ENCODE data around the gene WDR43. TPM values are rescaled to one million over a fixed set of nuclear protein-coding genes. Genes with fewer than 3 reads are reported as not detected.

Gene WDR43
- total RNA-seq, 2 experiments from 2014 or later = 62.4 to 73.2 TPM

GRCh38 chr2:28960401-28960800 is 65.9 kb downstream of the WDR43 start:
- Histone ChIP-seq H3K27ac (ENCODE audit: low read depth in 1 of 2, low read length in 2 of 2) (no peak overlapping the region), H3K4me1 (ENCODE audit: insufficient read depth, low read length) (peaks cover 9% of the 10 kb centered on the region), H3K36me3 (ENCODE audit: insufficient read depth, low read length) (no peaks in the 10 kb centered on the region), H3K27me3 (ENCODE audit: control insufficient read depth in 1 of 2, insufficient read depth in 2 of 2, low read length in 2 of 2) (no peaks in the 10 kb centered on the region), H3K4me3 (ENCODE audit: low read length) (no peak overlapping the region), H3K9me3 (ENCODE audit: control insufficient read depth in 1 of 2, insufficient read depth in 1 of 2, low read length in 2 of 2) (no peaks in the 10 kb centered on the region)
- intact Hi-C loops (cut with DNase I, micrococcal nuclease) = no loop called here
- DNase-seq (no peak), ATAC-seq (ENCODE audit: poor library complexity) (no peak)
- ChIA-PET CTCF (no interaction called here), POLR2A (no interaction called here)
- no peak for TF ChIP-seq CTCF (IDR thresholded peaks at IDR 0.05)
- Mint-ChIP-seq H3K36me3 (ENCODE audit: low read depth) (no peaks in the 10 kb centered on the region), H3K27me3 (no peaks in the 10 kb centered on the region), H3K4me1 (ENCODE audit: low read depth) (peaks cover 4% of the 10 kb centered on the region), H3K9me3 (no peaks in the 10 kb centered on the region), H3K4me3 (no peak overlapping the region), H3K27ac (no peak overlapping the region)

GRCh38 chr2:28962505-28962904 is 68.0 kb downstream of the WDR43 start:
- intact Hi-C loops (cut with DNase I, micrococcal nuclease) = no loop called here
- POLR2A ChIA-PET = no interaction called here

DNA sequence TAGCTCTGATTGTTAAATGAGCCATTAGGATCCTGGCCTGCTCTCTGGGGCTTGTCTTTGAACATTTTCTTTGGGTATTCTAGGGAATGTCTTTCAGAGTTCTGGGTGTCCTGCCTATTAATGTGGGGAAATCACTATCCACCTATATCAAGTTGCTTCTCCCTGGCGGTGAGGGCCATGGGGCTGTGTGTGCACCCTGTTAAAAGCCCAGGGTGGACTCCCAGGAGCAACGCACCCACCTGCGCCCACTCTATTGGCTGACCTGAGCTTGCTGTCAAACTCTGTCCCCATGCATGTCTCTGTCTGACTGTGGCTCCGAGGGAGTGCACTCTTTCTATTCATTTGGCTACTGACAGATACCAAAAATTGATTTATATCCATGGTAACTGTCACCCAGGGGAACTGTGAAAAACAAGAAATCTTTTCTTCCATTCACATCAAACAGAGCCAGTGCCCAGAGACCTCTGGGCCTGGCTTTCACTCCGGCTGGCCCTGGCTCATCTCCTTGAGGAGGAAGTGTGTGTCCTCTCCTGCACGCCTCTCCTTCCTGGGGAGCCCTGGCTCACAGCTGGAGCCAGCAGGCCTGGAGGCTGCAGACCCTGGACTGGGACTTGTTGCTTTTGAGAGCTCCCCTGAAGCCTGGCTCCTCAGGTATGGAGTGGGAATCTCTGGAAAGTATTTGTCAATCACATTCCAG is 76.1 kb downstream of the WDR43 start:
- Mint-ChIP-seq H3K4me3 (no peak overlapping the region), H3K36me3 (ENCODE audit: low read depth) (no peaks in the 10 kb centered on the region)
- no peak overlapping the region for H3K4me3 ChIP-seq (ENCODE audit: low read length)

More at GRCh38 chr2:28962505-28962904, 68.0 kb downstream of the WDR43 start:
- no peak overlapping the region for H3K4me3 ChIP-seq (ENCODE audit: low read length)
- no peaks in the 10 kb centered on the region for H3K36me3 Mint-ChIP-seq (ENCODE audit: low read depth)
- H3K9me3 ChIP-seq (ENCODE audit: control insufficient read depth in 1 of 2, insufficient read depth in 1 of 2, low read length in 2 of 2) = no peaks in the 10 kb centered on the region
- CTCF ChIA-PET = no interaction called here
- no peak for TF ChIP-seq CTCF (IDR thresholded peaks at IDR 0.05)
- H3K27me3 Mint-ChIP-seq = no peaks in the 10 kb centered on the region
- no peaks in the 10 kb centered on the region for H3K9me3 Mint-ChIP-seq
- no peak overlapping the region for H3K27ac ChIP-seq (ENCODE audit: low read depth in 1 of 2, low read length in 2 of 2)
- H3K4me3 Mint-ChIP-seq = no peak overlapping the region
- H3K36me3 ChIP-seq (ENCODE audit: insufficient read depth, low read length) = no peaks in the 10 kb centered on the region
- H3K27ac Mint-ChIP-seq = no peak overlapping the region
- DNase-seq (no peak), ATAC-seq (ENCODE audit: poor library complexity) (no peak)
- no peaks in the 10 kb centered on the region for H3K27me3 ChIP-seq (ENCODE audit: control insufficient read depth in 1 of 2, insufficient read depth in 2 of 2, low read length in 2 of 2)
- H3K4me1 ChIP-seq (ENCODE audit: insufficient read depth, low read length) = peaks cover 5% of the 10 kb centered on the region
- peaks cover 4% of the 10 kb centered on the region for H3K4me1 Mint-ChIP-seq (ENCODE audit: low read depth)

More for the DNA sequence above, 76.1 kb downstream of the WDR43 start:
- H3K9me3 Mint-ChIP-seq = no peaks in the 10 kb centered on the region
- DNase-seq (no peak), ATAC-seq (ENCODE audit: poor library complexity) (no peak)
- Histone ChIP-seq H3K27ac (ENCODE audit: low read depth in 1 of 2, low read length in 2 of 2) (no peak overlapping the region), H3K9me3 (ENCODE audit: control insufficient read depth in 1 of 2, insufficient read depth in 1 of 2, low read length in 2 of 2) (no peaks in the 10 kb centered on the region), H3K27me3 (ENCODE audit: control insufficient read depth in 1 of 2, insufficient read depth in 2 of 2, low read length in 2 of 2) (no peaks in the 10 kb centered on the region), H3K4me1 (ENCODE audit: insufficient read depth, low read length) (peaks cover 8% of the 10 kb centered on the region), H3K36me3 (ENCODE audit: insufficient read depth, low read length) (no peaks in the 10 kb centered on the region)
- peaks cover 8% of the 10 kb centered on the region for H3K4me1 Mint-ChIP-seq (ENCODE audit: low read depth)
- ChIA-PET CTCF (no interaction called here), POLR2A (no interaction called here)
- TF ChIP-seq CTCF (IDR thresholded peaks at IDR 0.05) = no peak
- no peak overlapping the region for H3K27ac Mint-ChIP-seq
- H3K27me3 Mint-ChIP-seq = no peaks in the 10 kb centered on the region
- intact Hi-C loops (cut with DNase I, micrococcal nuclease) = no loop called here
